CD14-positive monocyte (primary cell): ENCODE measurements around the gene CCNB2. TPM values are rescaled to one million over a fixed set of nuclear protein-coding genes. Genes with fewer than 3 reads are reported as not detected.
"Not testable (repeated sequence)": the region's sequence is repeated elsewhere in the genome, so short reads cannot be mapped to it uniquely, and the experiment has no call there.

Experiments used
- DNase-seq, 3 donors: peaks; one replicate each; pipeline ENCODE4 v3.0.0-alpha.2; 2011 to 2022
- H2AFZ ChIP-seq: 2 replicates; pipeline ENCODE4 v1.6.0; 2012; ENCODE audit warnings: mild to moderate bottlenecking, low read depth, low read length, inconsistent platforms; ENCODE audit not compliant: insufficient read depth, poor library complexity, severe bottlenecking
- H3K27ac ChIP-seq, 2 donors: 1 replicate in 1 of 2; 2 replicates in 1 of 2; pipeline ENCODE4 v1.5.1; 2012 to 2013; ENCODE audit warnings: low read length in 2 of 2, control low read depth in 1 of 2, inconsistent platforms in 1 of 2, low read depth in 1 of 2, mild to moderate bottlenecking in 1 of 2
- H3K27me3 ChIP-seq, 2 donors: one replicate each; pipeline versions ENCODE4 v1.6.0 to v1.6.1; 2011 to 2013; ENCODE audit warnings: low read length in 2 of 2; ENCODE audit not compliant: control insufficient read depth in 2 of 2, insufficient read depth in 2 of 2
- H3K36me3 ChIP-seq, 2 donors: replicated peaks in 1 of 2; 1 replicate in 1 of 2; 2 replicates in 1 of 2; pipeline versions ENCODE4 v1.5.1 to v1.6.1; 2012 to 2013; ENCODE audit warnings: low read length in 2 of 2, control low read depth in 1 of 2, inconsistent platforms in 1 of 2, mild to moderate bottlenecking in 1 of 2; ENCODE audit not compliant: insufficient read depth in 2 of 2, control insufficient read depth in 1 of 2
- H3K4me1 ChIP-seq, 2 donors: 1 replicate in 1 of 2; 2 replicates in 1 of 2; pipeline versions ENCODE4 v1.5.1 to v1.6.1; 2012 to 2013; ENCODE audit warnings: low read length in 2 of 2, control low read depth in 1 of 2, inconsistent platforms in 1 of 2, mild to moderate bottlenecking in 1 of 2, moderate library complexity in 1 of 2; ENCODE audit not compliant: insufficient read depth in 2 of 2, control insufficient read depth in 1 of 2
- H3K4me2 ChIP-seq: replicated peaks from 2 replicates; pipeline ENCODE3; 2012; ENCODE audit warnings: low read length, moderate library complexity, mild to moderate bottlenecking; ENCODE audit not compliant: poor library complexity, severe bottlenecking; ENCODE audit errors: extremely low read depth
- H3K4me3 ChIP-seq, 3 experiments: fragments of 200-600 bp in 1 of 3; sonication (generic) in 1 of 3; replicated peaks in 1 of 3; 1 replicate in 2 of 3; 2 replicates in 1 of 3; pipeline ENCODE4 v1.5.1; 2011 to 2013; ENCODE audit warnings: low read length in 3 of 3, mild to moderate bottlenecking in 3 of 3, control low read depth in 2 of 3, low read depth in 2 of 3, inconsistent platforms in 1 of 3, moderate library complexity in 1 of 3
- H3K79me2 ChIP-seq: 2 replicates; pipeline ENCODE4 v1.6.0; 2012; ENCODE audit warnings: mild to moderate bottlenecking, control low read depth, inconsistent platforms, low read length, moderate library complexity; ENCODE audit not compliant: insufficient read depth
- H3K9ac ChIP-seq: 2 replicates; pipeline ENCODE4 v1.6.0; 2017; ENCODE audit warnings: low read length, mild to moderate bottlenecking; ENCODE audit not compliant: insufficient read depth, poor library complexity, severe bottlenecking
- H3K9me3 ChIP-seq, 2 donors: replicated peaks in 1 of 2; 1 replicate in 1 of 2; 2 replicates in 1 of 2; pipeline versions ENCODE4 v1.5.1 to v1.6.1; 2012 to 2013; ENCODE audit warnings: low read length in 2 of 2, control low read depth in 1 of 2; ENCODE audit not compliant: control insufficient read depth in 1 of 2, insufficient read depth in 1 of 2
- H4K20me1 ChIP-seq: 2 replicates; pipeline ENCODE4 v1.6.0; 2012; ENCODE audit warnings: mild to moderate bottlenecking, low read length, control low read depth, moderate library complexity; ENCODE audit not compliant: insufficient read depth
- H3K27ac Mint-ChIP-seq, 7 donors: one replicate each; pipeline ENCODE4 v1.8.0; 2020; ENCODE audit warnings: mild to moderate bottlenecking in 7 of 7, mixed read lengths in 7 of 7, moderate library complexity in 6 of 7, inconsistent platforms in 2 of 7
- H3K27me3 Mint-ChIP-seq, 3 donors: one replicate each; pipeline ENCODE4 v1.8.0; 2021 to 2022; ENCODE audit warnings: low read depth in 3 of 3, mild to moderate bottlenecking in 3 of 3, mixed read lengths in 3 of 3, moderate library complexity in 3 of 3, inconsistent platforms in 1 of 3
- H3K36me3 Mint-ChIP-seq, 2 donors: one replicate each; pipeline ENCODE4 v1.8.0; 2020; ENCODE audit warnings: mixed read lengths in 2 of 2, inconsistent platforms in 1 of 2, mild to moderate bottlenecking in 1 of 2
- H3K4me1 Mint-ChIP-seq: one replicate; pipeline ENCODE4 v1.8.0; 2020; ENCODE audit warnings: mild to moderate bottlenecking, mixed read lengths
- H3K4me3 Mint-ChIP-seq, 2 donors: one replicate each; pipeline ENCODE4 v1.8.0; 2020; ENCODE audit warnings: mild to moderate bottlenecking in 2 of 2, mixed read lengths in 2 of 2, moderate library complexity in 1 of 2
- H3K9me3 Mint-ChIP-seq, 7 donors: one replicate each; pipeline ENCODE4 v1.8.0; 2020 to 2022; ENCODE audit warnings: mixed read lengths in 7 of 7, mild to moderate bottlenecking in 6 of 7, moderate library complexity in 6 of 7, inconsistent platforms in 2 of 7
- WGBS: methylation state at CpG from one replicate; pipeline ENCODE4 v1.1.5; 2013; ENCODE audit warnings: missing lambda C conversion rate; ENCODE audit not compliant: insufficient coverage; 5-methylcytosine and 5-hydroxymethylcytosine counted together
- intact Hi-C, 2 donors: fragments of 100-400 bp; cut with micrococcal nuclease; formaldehyde crosslinking; loops; one replicate each; pipeline versions ENCODE4 v1.15.0 to v1.15.1; 2023
- polyA plus RNA-seq, 3 donors: library from polyadenylated mRNA; depleted of rRNA in 1 of 3; unstranded in 2 of 3; stranded (reverse) in 1 of 3; fragments of 300-500 nt in 2 of 3; fragments of >200 nt in 1 of 3; fragmentation: Illumina TruSeq in 2 of 3; gene quantifications; 1 replicate in 2 of 3; 2 replicates in 1 of 3; pipeline ENCODE4 v1.2.3, GENCODE V29; 2012 to 2021
- TF ChIP-seq, protein P1 (sequence below): fragments of 200-600 bp; IDR thresholded peaks from one replicate; pipeline ENCODE4 v1.8.0; 2022; ENCODE audit warnings: antibody characterized with exemption, mild to moderate bottlenecking

Gene CCNB2
- polyA plus RNA-seq, 3 donors: 0.13 to 0.53 (median 0.31) TPM

DNA sequence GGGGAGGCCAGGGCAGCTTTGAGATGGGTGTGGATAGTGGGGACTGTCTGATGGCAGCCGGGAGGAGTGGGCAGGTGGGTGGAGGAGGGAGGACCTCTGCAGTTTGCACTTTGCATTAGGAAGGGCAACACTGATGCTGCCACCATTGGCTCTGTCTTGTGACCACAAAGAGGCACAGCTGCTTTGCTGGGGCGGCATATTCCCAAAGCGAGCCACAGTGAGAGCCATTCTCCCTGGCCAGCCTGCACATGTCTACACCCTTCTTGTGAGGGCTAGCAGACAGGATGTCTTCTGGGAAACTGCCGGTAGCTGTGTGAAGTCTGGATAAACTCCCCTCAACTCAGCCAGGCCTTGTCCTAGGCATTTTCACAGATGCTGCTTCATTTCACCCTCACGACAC, 38.3 kb downstream of the CCNB2 start:
- Histone ChIP-seq H3K27ac (no peak overlapping the region), H3K79me2 (no peaks in the 10 kb centered on the region), H3K9me3 (no peaks in the 10 kb centered on the region), H3K9ac (no peak overlapping the region), H4K20me1 (no peaks in the 10 kb centered on the region), H3K4me2 (no peak overlapping the region), H3K4me1 (no peaks in the 10 kb centered on the region), H3K4me3 (no peak overlapping the region), H3K36me3 (peaks cover 48 to 83% of the 10 kb centered on the region in 2 donors), H3K27me3 (no peaks in the 10 kb centered on the region), H2AFZ (no peak overlapping the region)
- Mint-ChIP-seq H3K27ac (peak overlapping the region in 4 of 7 donors; percentile 6 to 73 (median 22)), H3K9me3 (peaks cover 0 to 2% (median 0%) of the 10 kb centered on the region in 7 donors), H3K36me3 (peaks cover 49 to 85% of the 10 kb centered on the region in 2 donors), H3K4me1 (no peaks in the 10 kb centered on the region), H3K27me3 (peaks cover 0 to 1% (median 0%) of the 10 kb centered on the region in 3 donors), H3K4me3 (no peak overlapping the region)
- TF ChIP-seq, protein P1, sequence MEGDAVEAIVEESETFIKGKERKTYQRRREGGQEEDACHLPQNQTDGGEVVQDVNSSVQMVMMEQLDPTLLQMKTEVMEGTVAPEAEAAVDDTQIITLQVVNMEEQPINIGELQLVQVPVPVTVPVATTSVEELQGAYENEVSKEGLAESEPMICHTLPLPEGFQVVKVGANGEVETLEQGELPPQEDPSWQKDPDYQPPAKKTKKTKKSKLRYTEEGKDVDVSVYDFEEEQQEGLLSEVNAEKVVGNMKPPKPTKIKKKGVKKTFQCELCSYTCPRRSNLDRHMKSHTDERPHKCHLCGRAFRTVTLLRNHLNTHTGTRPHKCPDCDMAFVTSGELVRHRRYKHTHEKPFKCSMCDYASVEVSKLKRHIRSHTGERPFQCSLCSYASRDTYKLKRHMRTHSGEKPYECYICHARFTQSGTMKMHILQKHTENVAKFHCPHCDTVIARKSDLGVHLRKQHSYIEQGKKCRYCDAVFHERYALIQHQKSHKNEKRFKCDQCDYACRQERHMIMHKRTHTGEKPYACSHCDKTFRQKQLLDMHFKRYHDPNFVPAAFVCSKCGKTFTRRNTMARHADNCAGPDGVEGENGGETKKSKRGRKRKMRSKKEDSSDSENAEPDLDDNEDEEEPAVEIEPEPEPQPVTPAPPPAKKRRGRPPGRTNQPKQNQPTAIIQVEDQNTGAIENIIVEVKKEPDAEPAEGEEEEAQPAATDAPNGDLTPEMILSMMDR: no peak
- DNase-seq: no peak
- WGBS: 96% methylated on average over 5 of the region's 5 CpGs
- intact Hi-C loops: no loop called here

DNA sequence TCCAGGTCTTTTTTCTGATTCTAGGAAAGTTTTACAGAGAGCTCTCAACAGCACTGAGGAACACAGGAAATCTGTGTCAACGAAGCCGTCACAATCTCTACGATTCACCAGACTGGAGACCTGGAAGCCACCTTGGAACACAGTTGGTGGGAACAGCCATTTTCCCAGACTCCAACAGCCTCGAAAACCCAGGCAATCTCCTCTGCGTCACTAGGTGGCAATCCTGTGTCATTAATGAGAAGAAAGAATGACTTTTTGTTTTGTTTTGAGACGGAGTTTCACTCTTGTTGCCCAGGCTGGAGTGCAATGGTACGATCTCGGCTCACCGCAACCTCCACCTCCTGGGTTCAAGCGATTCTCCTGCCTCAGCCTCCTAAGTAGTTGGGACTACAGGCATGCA, 39.6 kb downstream of the CCNB2 start:
- H3K4me2 ChIP-seq, H3K27me3 Mint-ChIP-seq, DNase-seq, H3K4me1 ChIP-seq, H3K79me2 ChIP-seq, H3K4me3 Mint-ChIP-seq, H3K27me3 ChIP-seq, H4K20me1 ChIP-seq, H3K4me3 ChIP-seq, H2AFZ ChIP-seq, H3K9me3 Mint-ChIP-seq, H3K9me3 ChIP-seq, H3K4me1 Mint-ChIP-seq, H3K9ac ChIP-seq, H3K27ac ChIP-seq, intact Hi-C loops: not testable (repeated sequence)
- peak overlapping the region in 3 of 7 donors; percentile 27 to 65 (median 45) for H3K27ac Mint-ChIP-seq
- WGBS: 93% methylated on average over 3 of the region's 10 CpGs
- peaks cover 51 to 86% of the 10 kb centered on the region in 2 donors for H3K36me3 Mint-ChIP-seq
- TF ChIP-seq, protein P1: peak; percentile 29
- peaks cover 43 to 81% of the 10 kb centered on the region in 2 donors for H3K36me3 ChIP-seq
